GM19467 (cell line): ENCODE results near the gene MUC13.

Experiments used
- ATAC-seq: cut with Tn5 transposase; IDR thresholded peaks from one replicate; pipeline ENCODE4 v1.9.1; 2021; ENCODE audit warnings: mild to moderate bottlenecking, moderate library complexity; ENCODE audit not compliant: unreplicated experiment

Gene MUC13

GRCh38 chr3:124904835-124905492 lies 29.6 kb downstream of the MUC13 start:
- no peak for ATAC-seq

DNA sequence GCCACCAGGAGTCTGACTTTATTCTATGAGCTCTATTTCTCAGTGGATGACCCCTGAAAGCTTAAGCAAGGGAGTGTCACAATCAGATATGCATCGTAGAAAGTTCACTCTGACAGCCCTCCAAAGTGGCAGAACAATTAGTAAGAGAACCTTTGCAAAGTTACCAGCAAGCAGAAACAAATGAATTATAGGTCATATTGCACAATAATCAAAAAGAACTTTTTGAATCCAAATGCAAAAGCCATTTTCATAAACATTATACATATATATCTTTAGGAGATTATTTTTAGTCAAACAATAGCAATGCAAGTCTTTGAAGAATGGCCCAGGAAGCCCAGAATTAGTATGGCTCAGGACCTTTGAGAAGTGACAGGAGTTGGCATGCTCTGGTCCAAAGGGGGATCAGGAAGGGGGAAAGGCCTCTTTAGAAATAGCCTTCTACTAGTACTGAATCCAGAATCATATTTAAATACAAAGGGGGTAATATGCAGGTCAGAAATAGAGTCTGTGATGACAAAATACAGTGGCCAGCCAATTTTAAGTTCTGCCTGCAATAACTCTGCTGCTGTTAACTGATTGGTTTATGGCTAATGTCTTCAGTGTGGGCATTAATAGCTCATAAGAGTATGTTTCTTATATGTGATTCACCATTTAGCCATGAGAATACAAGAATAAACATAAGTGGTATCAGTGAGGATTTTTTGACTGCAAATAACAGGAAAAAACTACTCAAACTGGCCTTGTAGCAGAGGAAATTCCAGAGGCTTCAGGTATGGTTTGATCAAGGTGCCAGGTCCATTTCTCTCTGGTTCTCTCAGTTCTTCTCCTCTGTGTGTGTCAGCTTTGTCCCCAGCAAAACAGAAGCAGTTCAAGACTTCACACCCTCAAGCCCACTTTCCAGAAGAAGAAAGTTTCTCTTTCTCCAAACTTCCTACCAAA lies 30.4 kb downstream of the MUC13 start:
- no peak for ATAC-seq

GRCh38 chr3:124896824-124897526 lies 37.6 kb downstream of the MUC13 start:
- ATAC-seq = no peak

- no peak for ATAC-seq
Observed at GRCh38 chr3:124895756-124896155, 38.8 kb downstream of the MUC13 start.

- no peak for ATAC-seq
Observed at GRCh38 chr3:124893526-124893925, 41.0 kb downstream of the MUC13 start.

- ATAC-seq = no peak
Observed at GRCh38 chr3:124890573-124891190, 43.9 kb downstream of the MUC13 start.

- no peak for ATAC-seq
Observed at GRCh38 chr3:124888482-124889441, 45.8 kb downstream of the MUC13 start.

GRCh38 chr3:124887932-124888298 lies 46.6 kb downstream of the MUC13 start:
- ATAC-seq = no peak

- ATAC-seq = peak; percentile 46
Observed at GRCh38 chr3:124887177-124887931, 47.2 kb downstream of the MUC13 start, which contains the start of gene ITGB5. ITGB5 (minus strand) TSS chr3:124887365; CDS start chr3:124887000, 365 bp downstream.

DNA sequence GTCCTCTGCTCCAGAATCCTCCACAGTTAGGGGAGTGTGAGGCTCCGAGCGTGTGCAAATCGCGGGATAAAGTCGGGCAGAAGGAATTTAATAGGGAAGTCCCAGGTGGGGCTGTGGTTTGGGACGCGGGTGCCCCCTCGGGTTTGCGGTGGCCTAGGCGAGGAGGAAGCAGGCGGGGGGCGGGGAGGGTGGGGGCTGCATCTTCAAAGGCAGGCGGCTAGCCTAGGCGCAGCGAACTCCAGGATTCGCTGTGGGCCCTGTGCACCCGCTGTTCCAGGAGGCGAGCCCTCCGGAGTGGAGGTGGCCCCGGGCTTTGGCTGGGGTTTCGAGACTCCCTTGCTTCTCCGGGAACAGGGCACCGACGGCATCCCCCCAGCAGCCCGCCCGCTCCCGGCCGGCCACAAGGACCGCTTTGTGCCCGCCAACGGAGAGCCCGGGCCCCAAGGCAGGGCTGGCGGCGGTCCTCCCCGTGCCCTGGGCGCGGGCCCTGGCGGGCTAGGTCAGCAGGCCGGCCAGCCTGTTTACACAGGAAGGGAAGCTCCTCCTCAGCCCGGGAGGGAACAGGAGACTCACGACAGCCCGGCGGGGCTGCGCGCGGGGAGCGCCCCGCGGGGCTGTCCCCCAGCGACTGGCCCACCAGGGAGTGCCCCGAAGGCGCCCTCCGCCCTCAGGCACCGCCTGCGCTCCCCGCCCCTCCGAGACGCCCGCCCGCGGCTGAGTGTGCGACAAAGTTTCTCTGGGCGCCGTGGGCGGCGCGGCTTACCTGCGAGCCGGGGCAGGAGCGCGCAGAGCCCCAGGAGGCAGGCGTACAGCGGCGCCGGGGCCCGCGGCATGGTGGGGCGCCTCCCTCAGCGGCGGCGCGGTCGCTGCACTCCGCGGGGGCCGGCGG lies 48.1 kb downstream of the MUC13 start:
- peak; percentile 47 for ATAC-seq

GRCh38 chr3:124885466-124886167 lies 48.9 kb downstream of the MUC13 start:
- ATAC-seq = no peak

DNA sequence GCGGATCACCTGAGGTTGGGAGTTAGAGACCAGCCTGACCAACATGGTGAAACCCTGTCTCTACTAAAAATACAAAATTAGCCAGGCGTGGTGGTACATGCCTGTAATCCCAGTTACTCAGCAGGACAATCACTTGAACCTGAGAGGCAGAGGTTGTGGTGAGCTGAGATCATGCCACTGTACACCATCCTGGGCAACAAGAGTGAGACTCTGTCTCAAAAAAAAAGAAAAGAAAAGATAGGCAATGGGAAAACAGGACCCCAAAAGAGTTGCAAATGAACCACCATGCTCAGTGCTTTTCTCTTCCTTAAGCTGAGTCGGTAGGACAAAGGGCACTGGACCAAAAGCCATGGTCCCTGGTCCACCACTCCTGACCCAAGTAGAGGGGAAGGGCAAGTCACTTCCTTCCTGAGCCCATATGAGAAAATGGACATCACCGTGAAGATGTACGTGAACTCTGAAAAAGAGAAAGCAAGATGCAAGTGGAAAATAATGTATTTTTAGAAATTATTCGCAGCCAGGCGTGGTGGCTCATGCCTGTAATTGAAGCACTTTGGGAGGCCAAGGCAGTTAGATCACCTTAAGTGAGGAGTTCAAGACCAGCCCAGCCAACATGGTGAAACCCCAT lies 50.0 kb downstream of the MUC13 start:
- no peak for ATAC-seq

GRCh38 chr3:124883766-124884473 lies 50.6 kb downstream of the MUC13 start:
- ATAC-seq = no peak

DNA sequence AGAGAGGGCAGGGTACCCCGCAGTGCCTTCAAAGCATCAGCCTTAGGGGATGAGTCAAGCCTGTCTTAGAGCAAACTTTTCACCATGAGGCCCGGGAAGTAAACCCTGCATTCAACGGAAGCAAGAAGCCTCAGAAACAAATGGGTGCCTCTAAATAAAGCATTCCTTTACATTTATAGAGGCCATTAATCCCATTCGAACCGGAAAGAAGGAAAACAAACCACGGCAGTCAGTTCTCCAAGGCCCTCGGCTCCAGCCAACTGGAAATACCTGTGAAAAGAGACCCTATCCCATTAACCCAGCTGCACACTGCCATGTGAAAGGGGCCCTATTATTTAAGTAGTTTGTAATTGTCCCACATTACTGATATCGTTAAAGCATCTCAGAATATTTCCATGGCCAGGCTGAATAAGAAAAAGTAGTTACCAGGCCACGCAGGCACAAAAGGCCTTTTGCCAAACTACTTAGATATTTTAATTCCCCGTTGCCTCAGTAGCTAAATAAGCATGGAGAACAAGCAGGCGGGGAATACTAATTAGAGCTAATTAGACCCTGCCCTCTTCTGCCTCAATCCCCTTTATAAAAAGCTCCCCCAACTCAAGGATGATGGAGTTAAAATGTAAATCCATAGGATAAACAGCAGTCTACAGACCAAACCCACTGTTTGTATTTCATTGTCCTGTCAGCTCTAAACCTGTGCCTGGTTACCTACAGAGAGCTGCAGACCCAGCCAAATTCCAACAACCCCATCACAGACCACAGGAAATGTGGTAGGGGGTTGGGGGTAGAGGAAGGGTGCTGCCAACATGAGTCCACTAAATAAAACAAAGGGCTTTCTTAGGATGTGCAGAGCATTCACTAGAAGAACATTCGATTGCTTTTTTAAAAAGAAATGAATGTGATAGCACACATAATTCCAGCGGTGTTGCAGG lies 51.5 kb downstream of the MUC13 start:
- ATAC-seq = no peak

GRCh38 chr3:124881976-124882697 lies 52.4 kb downstream of the MUC13 start:
- ATAC-seq = no peak
